GM19238 (cell line): Measurements from ENCODE around the gene ALPK3.
"Not testable (repeated sequence)": the region's sequence is repeated elsewhere in the genome, so short reads cannot be mapped to it uniquely, and the experiment has no call there.

Experiments
- DNase-seq: peaks from one replicate; pipeline ENCODE4 v3.0.0; 2011; ENCODE audit warnings: low spot score; ENCODE audit not compliant: insufficient read length

ALPK3 gene

GRCh38 chr15:84844964-84845363, 27.8 kb downstream of the ALPK3 start:
- no peak for DNase-seq

GRCh38 chr15:84845631-84846030, 28.5 kb downstream of the ALPK3 start:
- DNase-seq: not testable (repeated sequence)

GRCh38 chr15:84846269-84846668, 29.1 kb downstream of the ALPK3 start:
- no peak for DNase-seq

- no peak for DNase-seq
Measured at GRCh38 chr15:84847382-84847781, 30.2 kb downstream of the ALPK3 start.

- no peak for DNase-seq
Measured at GRCh38 chr15:84852212-84852611, 35.1 kb downstream of the ALPK3 start.

GRCh38 chr15:84855136-84855535, 38.0 kb downstream of the ALPK3 start:
- DNase-seq: no peak

GRCh38 chr15:84855765-84856164, 38.6 kb downstream of the ALPK3 start:
- DNase-seq: no peak

GRCh38 chr15:84856731-84857417, 39.7 kb downstream of the ALPK3 start:
- DNase-seq: no peak

- no peak for DNase-seq
Measured at GRCh38 chr15:84857418-84858004, 40.4 kb downstream of the ALPK3 start.

- DNase-seq: no peak
Measured at GRCh38 chr15:84858231-84858630, 41.1 kb downstream of the ALPK3 start.

- DNase-seq: no peak
Measured at GRCh38 chr15:84859144-84859543, 42.0 kb downstream of the ALPK3 start.

GRCh38 chr15:84859651-84860050, 42.5 kb downstream of the ALPK3 start:
- DNase-seq: no peak

- DNase-seq: no peak
Measured at GRCh38 chr15:84861781-84862180, 44.6 kb downstream of the ALPK3 start.

GRCh38 chr15:84862214-84862975, 45.2 kb downstream of the ALPK3 start:
- DNase-seq: no peak

GRCh38 chr15:84863565-84864443, 46.6 kb downstream of the ALPK3 start:
- DNase-seq: no peak

GRCh38 chr15:84864444-84864795, 47.3 kb downstream of the ALPK3 start:
- no peak for DNase-seq

GRCh38 chr15:84865074-84865569, 48.0 kb downstream of the ALPK3 start:
- DNase-seq: no peak

- no peak for DNase-seq
Measured at GRCh38 chr15:84868037-84868880, 51.1 kb downstream of the ALPK3 start.

- no peak for DNase-seq
Measured at GRCh38 chr15:84869510-84869909, 52.4 kb downstream of the ALPK3 start.

GRCh38 chr15:84871428-84871985, 54.4 kb downstream of the ALPK3 start:
- DNase-seq: no peak
